LNCaP clone FGC (cell line): ENCODE results near the gene TDRD9.

Experiments
- DNase-seq: peaks from one replicate; pipeline ENCODE4 v3.0.0-alpha.2; 2011; ENCODE audit warnings: low read depth
- H3K4me3 ChIP-seq: 2 replicates; pipeline ENCODE4 v1.5.1; 2011; ENCODE audit warnings: mild to moderate bottlenecking, low read depth, low read length, control low read depth
- TF ChIP-seq, protein P1 (sequence below): IDR thresholded peaks from 2 replicates; pipeline ENCODE4 v1.5.1; 2012; ENCODE audit warnings: mild to moderate bottlenecking; ENCODE audit not compliant: control insufficient read depth, insufficient read depth; ENCODE audit errors: extremely low read depth

The TDRD9 gene

DNA sequence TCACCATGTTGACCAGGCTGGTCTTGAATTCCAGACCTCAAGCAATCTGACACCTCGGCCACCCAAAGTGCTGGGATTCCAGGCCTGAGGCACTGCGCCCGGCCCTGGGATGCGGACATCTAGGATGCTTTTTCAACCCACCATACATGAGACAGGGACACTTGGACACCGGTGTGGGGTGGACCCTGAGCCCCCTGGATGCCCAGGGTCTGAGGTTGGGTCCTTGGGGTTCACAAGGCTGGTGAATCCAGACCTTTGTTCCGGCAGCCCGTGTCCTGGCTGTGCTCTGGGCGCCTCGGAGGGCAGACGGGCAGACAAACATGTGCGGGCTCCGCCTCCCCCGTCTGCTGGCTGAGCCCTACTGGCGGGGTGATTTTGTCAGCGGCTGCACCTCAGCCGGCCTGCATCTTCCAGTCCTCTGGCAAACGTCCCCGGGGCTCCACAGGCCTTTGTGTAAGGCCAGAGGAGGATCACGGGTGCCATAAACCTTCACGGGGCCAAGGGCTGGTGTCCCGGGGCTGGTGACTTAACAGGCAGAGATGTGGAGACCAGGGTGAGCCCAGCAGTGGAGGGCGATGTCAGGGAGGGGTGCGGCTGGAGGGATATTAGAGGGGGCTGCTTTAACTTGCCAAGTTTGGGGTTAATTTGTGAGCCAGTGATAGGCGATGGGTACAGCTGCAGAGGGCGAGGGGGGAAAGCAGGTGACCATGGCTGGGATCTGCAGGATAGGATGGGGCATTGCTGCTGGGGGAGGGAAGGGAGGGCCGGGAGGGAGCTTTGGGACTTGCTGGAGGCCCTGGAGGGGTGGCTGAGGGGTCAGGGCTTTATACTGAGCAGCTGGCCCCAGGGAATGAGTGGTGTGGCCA, 163.0 kb downstream of the TDRD9 start:
- no peak for DNase-seq
- TF ChIP-seq, protein P1, sequence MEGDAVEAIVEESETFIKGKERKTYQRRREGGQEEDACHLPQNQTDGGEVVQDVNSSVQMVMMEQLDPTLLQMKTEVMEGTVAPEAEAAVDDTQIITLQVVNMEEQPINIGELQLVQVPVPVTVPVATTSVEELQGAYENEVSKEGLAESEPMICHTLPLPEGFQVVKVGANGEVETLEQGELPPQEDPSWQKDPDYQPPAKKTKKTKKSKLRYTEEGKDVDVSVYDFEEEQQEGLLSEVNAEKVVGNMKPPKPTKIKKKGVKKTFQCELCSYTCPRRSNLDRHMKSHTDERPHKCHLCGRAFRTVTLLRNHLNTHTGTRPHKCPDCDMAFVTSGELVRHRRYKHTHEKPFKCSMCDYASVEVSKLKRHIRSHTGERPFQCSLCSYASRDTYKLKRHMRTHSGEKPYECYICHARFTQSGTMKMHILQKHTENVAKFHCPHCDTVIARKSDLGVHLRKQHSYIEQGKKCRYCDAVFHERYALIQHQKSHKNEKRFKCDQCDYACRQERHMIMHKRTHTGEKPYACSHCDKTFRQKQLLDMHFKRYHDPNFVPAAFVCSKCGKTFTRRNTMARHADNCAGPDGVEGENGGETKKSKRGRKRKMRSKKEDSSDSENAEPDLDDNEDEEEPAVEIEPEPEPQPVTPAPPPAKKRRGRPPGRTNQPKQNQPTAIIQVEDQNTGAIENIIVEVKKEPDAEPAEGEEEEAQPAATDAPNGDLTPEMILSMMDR = no peak
- H3K4me3 ChIP-seq = no peak overlapping the region

DNA sequence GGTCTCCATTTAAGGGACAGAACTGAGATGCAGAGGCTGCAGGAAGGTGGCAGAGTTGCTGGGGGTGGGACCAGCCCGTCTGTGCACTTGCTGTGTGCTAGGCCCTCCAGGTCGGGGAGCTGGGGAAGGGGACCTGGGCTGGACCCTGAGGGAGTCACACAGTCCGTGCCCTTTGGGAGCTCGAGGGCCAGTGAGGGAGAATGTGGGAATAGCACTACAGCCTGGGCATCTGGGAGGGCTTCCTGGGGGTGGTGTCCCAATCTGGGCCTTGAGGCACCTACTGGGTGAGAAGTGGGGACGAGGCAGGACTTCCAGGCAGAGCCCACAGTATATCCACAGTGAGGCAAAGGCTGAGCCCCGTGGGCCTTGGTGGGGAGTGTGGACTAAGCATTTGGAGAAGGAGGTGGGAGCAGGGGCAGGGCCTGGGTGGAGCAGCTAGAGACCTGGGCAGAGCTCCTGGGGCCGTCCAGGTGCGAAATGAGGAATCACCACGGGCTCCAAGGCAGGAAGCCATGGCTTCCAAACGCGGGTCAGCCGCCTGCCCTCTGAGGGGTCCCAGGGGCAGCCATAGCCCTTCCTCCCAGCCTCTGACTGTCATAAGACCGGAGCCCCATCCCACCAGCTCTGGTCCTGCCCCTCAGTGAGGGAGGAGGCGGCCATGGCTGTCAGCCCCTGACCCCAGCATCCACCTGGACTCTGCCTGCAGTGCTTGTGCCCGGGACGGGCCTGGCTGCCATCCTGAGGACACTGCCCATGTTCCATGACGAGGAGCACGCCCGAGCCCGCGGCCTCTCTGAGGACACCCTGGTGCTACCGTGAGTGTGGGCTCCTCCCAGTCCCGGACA, 163.9 kb downstream of the TDRD9 start:
- TF ChIP-seq, protein P1 = no peak
- no peak for DNase-seq
- H3K4me3 ChIP-seq = no peak overlapping the region

DNA sequence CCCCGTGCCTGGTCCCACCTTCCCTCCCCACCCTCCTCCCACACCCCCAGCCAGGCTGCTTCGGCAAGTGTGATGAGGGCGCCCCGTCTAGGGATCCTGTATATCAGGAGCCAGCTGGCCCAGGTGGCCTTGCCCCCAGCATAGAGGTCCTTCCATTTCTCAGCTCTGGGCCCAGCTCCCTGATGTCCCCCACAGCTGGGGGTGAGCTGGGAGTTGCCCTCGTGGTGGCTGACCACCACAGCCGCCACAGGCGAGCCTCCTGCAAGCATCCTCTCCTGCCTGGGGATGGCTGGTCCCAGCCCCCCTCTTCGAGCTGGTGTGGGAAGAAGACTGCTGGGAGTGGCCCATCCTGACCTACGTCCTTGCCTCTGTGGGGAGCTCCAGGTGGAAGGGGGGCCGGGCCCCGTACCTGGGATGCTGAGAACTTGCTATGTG, 164.7 kb downstream of the TDRD9 start:
- TF ChIP-seq, protein P1 = no peak
- no peak for DNase-seq
- H3K4me3 ChIP-seq = no peak overlapping the region

DNA sequence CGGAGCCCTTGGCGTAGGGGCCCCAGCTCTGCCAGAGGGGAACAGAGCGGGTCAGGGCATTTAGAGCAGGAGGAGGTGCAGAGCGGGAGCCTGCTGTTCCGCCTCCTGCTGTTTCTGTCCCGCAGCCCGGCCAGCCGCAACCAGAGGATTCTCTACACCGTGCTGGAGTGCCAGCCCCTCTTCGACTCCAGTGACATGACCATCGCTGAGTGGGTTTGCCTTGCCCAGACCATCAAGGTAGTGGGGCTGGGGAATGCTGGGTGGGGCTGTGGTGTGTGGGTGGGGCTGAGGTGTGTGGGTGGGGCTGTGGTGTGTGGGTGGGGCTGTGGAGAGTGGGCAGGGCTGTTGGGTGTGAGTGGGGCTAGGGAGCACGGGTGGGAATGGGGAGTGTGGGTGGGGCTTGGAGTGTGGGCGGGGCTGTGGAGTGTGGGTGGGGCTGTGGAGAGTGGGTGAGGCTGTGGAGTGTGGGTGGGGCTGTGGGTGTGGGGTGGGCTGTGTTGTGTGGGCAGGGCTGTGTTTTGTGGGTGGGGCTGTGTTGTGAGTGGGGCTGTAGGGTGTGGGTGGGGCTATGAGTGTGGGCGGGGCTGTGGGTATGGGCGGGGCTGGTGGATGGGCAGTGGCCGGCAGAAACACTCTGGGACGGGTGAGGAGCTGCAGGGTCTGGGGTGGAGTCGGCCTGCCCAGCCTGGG, 165.3 kb downstream of the TDRD9 start:
- H3K4me3 ChIP-seq = no peak overlapping the region
- no peak for DNase-seq
- TF ChIP-seq, protein P1 = no peak

DNA sequence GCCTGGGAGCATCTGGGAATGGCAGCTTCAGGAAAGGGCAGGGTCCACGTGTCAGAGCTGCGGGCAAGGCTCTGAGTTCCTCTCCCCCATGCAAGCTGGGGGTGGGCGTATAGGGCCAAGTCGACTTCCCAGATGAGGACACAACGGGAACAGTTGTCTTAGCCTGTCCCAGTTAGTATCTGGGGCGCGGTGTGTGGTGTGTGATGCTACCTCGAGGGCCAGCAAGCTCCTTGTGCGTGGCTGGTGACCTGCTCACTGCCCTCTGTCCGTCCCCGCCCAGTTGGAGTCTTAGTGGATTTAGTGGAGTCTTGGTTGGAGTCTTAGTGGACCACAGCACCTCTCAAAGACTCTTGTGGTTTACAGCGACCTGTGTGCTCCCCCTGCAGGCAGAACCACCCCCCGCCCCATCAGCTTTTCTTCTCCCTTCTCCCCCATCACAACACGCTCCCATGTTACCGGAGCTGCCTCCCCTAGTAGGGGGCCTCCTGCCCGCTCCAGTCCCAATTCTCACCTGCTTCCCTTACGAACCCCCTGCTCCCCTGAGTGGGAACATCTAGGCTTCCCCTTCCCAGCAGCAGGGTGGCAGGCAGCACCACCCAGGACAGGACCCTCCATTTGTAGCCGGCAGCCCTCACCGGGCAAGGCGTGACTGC, 165.9 kb downstream of the TDRD9 start:
- TF ChIP-seq, protein P1 = peak; percentile 17; the same call in 1 of the 2 replicates
- no peak overlapping the region for H3K4me3 ChIP-seq
- DNase-seq = no peak

DNA sequence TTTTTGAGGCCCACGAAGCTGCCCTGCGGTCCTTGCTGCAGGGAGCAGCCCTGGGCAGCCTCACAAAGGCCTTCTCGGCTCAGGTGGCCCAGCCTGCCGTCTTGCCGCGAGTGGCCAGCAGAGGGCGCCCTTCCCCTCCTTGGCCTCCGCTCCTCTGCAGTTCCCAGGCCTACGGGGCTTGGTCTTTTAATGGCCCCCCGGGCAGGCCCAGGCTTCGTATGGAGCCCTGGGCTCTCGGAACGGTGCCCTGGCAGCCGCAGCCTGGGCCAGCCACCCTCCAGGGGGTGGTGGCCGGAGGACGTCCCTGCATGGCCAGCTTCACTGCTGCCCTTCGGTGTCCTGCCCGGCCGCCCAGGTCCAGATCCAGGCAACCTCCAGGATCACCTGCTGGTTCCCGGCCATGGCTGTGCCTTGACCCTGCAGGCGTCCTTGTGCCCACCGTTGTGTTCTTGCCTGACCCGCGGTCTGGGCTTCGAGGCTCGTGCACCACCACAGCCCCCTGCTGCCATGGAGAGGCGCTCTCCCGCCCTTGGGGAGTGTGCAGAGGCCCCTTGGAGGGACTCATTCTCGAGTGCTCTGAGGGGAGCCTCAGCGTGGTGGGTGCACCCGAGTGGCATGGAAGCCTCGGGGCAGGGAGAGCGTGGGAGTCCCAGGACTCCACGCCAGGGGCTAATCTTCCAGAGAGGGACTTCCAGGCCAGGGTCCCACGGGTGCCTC, 166.6 kb downstream of the TDRD9 start:
- DNase-seq = no peak
- H3K4me3 ChIP-seq = no peak overlapping the region
- TF ChIP-seq, protein P1 = peak; percentile 99
